Activated CD8-positive, alpha-beta memory T cell treated with anti-CD3 and anti-CD28 coated beads, Interleukin-2, amount 10 ng/mL, durations not matched to agents 7 days and 5 days (primary cell): Measurements from ENCODE around the gene ACSL5. TPM values are rescaled to one million over a fixed set of nuclear protein-coding genes. Genes with fewer than 3 reads are reported as not detected.

ENCODE experiments used
- ATAC-seq: fragments of 150-1000 bp; cut with Tn5 transposase; one replicate; pipeline ENCODE4 v1.10.0; 2021; ENCODE audit warnings: moderate library complexity
- CTCF ChIA-PET: fragments of 350-600 bp; sonication (Branson Sonifier 250); formaldehyde crosslinking; loops from one replicate; lab custom pipeline; 2021; ENCODE audit warnings: antibody characterized with exemption; lab: Charles Lee
- DNase-seq: peaks from one replicate; pipeline ENCODE4 v3.0.0-alpha.2; 2020
- H3K27ac Mint-ChIP-seq: one replicate; pipeline ENCODE4 v1.8.0; 2021; ENCODE audit warnings: mild to moderate bottlenecking, mixed read lengths
- H3K27me3 Mint-ChIP-seq: one replicate; pipeline ENCODE4 v1.8.0; 2021; ENCODE audit warnings: mixed read lengths
- H3K36me3 Mint-ChIP-seq: one replicate; pipeline ENCODE4 v1.8.0; 2021; ENCODE audit warnings: mild to moderate bottlenecking, mixed read lengths
- H3K4me1 Mint-ChIP-seq: one replicate; pipeline ENCODE4 v1.8.0; 2021; ENCODE audit warnings: mixed read lengths
- H3K4me3 Mint-ChIP-seq: one replicate; pipeline ENCODE4 v1.8.0; 2021; ENCODE audit warnings: mild to moderate bottlenecking, moderate library complexity, mixed read lengths
- H3K9me3 Mint-ChIP-seq: one replicate; pipeline ENCODE4 v1.8.0; 2022; ENCODE audit warnings: low read depth, mixed read lengths
- total RNA-seq, 2 experiments: library from RNA; stranded (reverse); gene quantifications; one replicate each; pipeline ENCODE4 v1.2.3, GENCODE V29; 2021

Gene ACSL5
- total RNA-seq, 2 experiments from 2014 or later, result 58.1 to 64.4 TPM

GRCh38 chr10:112343056-112343806, 30.7 kb upstream of the ACSL5 start:
- no peak for DNase-seq
- CTCF ChIA-PET, result no interaction called here
- no peaks in the 10 kb centered on the region for H3K9me3 Mint-ChIP-seq
- H3K4me1 Mint-ChIP-seq, result no peaks in the 10 kb centered on the region
- no peak overlapping the region for H3K27ac Mint-ChIP-seq
- no peak overlapping the region for H3K4me3 Mint-ChIP-seq
- H3K36me3 Mint-ChIP-seq, result no peaks in the 10 kb centered on the region
- H3K27me3 Mint-ChIP-seq, result no peaks in the 10 kb centered on the region
- no peak for ATAC-seq

- no peaks in the 10 kb centered on the region for H3K9me3 Mint-ChIP-seq
- no peaks in the 10 kb centered on the region for H3K36me3 Mint-ChIP-seq
- CTCF ChIA-PET, result no interaction called here
- no peaks in the 10 kb centered on the region for H3K4me1 Mint-ChIP-seq
- no peak overlapping the region for H3K4me3 Mint-ChIP-seq
- DNase-seq (no peak), ATAC-seq (no peak)
- H3K27ac Mint-ChIP-seq, result no peak overlapping the region
- H3K27me3 Mint-ChIP-seq, result no peaks in the 10 kb centered on the region
Observed at GRCh38 chr10:112344261-112344660, 29.7 kb upstream of the ACSL5 start.

GRCh38 chr10:112345202-112345601, 28.7 kb upstream of the ACSL5 start:
- Mint-ChIP-seq H3K4me3 (no peak overlapping the region), H3K36me3 (no peaks in the 10 kb centered on the region), H3K4me1 (no peaks in the 10 kb centered on the region), H3K9me3 (no peaks in the 10 kb centered on the region), H3K27ac (no peak overlapping the region), H3K27me3 (no peaks in the 10 kb centered on the region)
- CTCF ChIA-PET, result no interaction called here
- ATAC-seq, result no peak
- no peak for DNase-seq

GRCh38 chr10:112345743-112346142, 28.2 kb upstream of the ACSL5 start:
- Mint-ChIP-seq H3K27me3 (no peaks in the 10 kb centered on the region), H3K27ac (no peak overlapping the region), H3K4me3 (no peak overlapping the region), H3K36me3 (no peaks in the 10 kb centered on the region), H3K4me1 (no peaks in the 10 kb centered on the region), H3K9me3 (no peaks in the 10 kb centered on the region)
- CTCF ChIA-PET, result no interaction called here
- ATAC-seq (no peak), DNase-seq (no peak)

- H3K36me3 Mint-ChIP-seq, result no peaks in the 10 kb centered on the region
- no peak overlapping the region for H3K27ac Mint-ChIP-seq
- no peak for DNase-seq
- no peak for ATAC-seq
- CTCF ChIA-PET, result no interaction called here
- no peaks in the 10 kb centered on the region for H3K4me1 Mint-ChIP-seq
- no peak overlapping the region for H3K4me3 Mint-ChIP-seq
- H3K27me3 Mint-ChIP-seq, result no peaks in the 10 kb centered on the region
- H3K9me3 Mint-ChIP-seq, result no peaks in the 10 kb centered on the region
Observed at GRCh38 chr10:112346774-112347173, 27.1 kb upstream of the ACSL5 start.

GRCh38 chr10:112347709-112348671, 25.9 kb upstream of the ACSL5 start:
- H3K4me3 Mint-ChIP-seq, result no peak overlapping the region
- no peaks in the 10 kb centered on the region for H3K27me3 Mint-ChIP-seq
- H3K9me3 Mint-ChIP-seq, result no peaks in the 10 kb centered on the region
- H3K27ac Mint-ChIP-seq, result no peak overlapping the region
- H3K4me1 Mint-ChIP-seq, result no peaks in the 10 kb centered on the region
- CTCF ChIA-PET, result no interaction called here
- no peaks in the 10 kb centered on the region for H3K36me3 Mint-ChIP-seq
- ATAC-seq (no peak), DNase-seq (no peak)

GRCh38 chr10:112348759-112349158, 25.2 kb upstream of the ACSL5 start:
- H3K4me1 Mint-ChIP-seq, result no peaks in the 10 kb centered on the region
- H3K9me3 Mint-ChIP-seq, result no peaks in the 10 kb centered on the region
- H3K36me3 Mint-ChIP-seq, result no peaks in the 10 kb centered on the region
- ATAC-seq, result no peak
- no peak overlapping the region for H3K4me3 Mint-ChIP-seq
- H3K27ac Mint-ChIP-seq, result no peak overlapping the region
- H3K27me3 Mint-ChIP-seq, result no peaks in the 10 kb centered on the region
- no peak for DNase-seq
- CTCF ChIA-PET, result no interaction called here

- Mint-ChIP-seq H3K9me3 (no peaks in the 10 kb centered on the region), H3K27me3 (no peaks in the 10 kb centered on the region), H3K4me3 (no peak overlapping the region), H3K36me3 (no peaks in the 10 kb centered on the region), H3K4me1 (no peaks in the 10 kb centered on the region), H3K27ac (no peak overlapping the region)
- ATAC-seq (no peak), DNase-seq (no peak)
- CTCF ChIA-PET, result interaction anchor here (1.4 kb wide), 1 partner anchor 17 kb away, joined by 4 read pairs; no protein-coding TSS in a partner anchor
Observed at GRCh38 chr10:112349521-112350085, 24.3 kb upstream of the ACSL5 start.

GRCh38 chr10:112351146-112351545, 22.8 kb upstream of the ACSL5 start:
- CTCF ChIA-PET, result no interaction called here
- Mint-ChIP-seq H3K4me1 (no peaks in the 10 kb centered on the region), H3K27me3 (no peaks in the 10 kb centered on the region), H3K4me3 (no peak overlapping the region), H3K9me3 (no peaks in the 10 kb centered on the region), H3K27ac (no peak overlapping the region), H3K36me3 (no peaks in the 10 kb centered on the region)
- ATAC-seq (no peak), DNase-seq (no peak)

- ATAC-seq (no peak), DNase-seq (no peak)
- H3K9me3 Mint-ChIP-seq, result no peaks in the 10 kb centered on the region
- H3K4me3 Mint-ChIP-seq, result no peak overlapping the region
- CTCF ChIA-PET, result interaction anchor here (0.9 kb wide), 1 partner anchor 44 kb away, joined by 3 read pairs; no protein-coding TSS in a partner anchor
- no peak overlapping the region for H3K27ac Mint-ChIP-seq
- no peaks in the 10 kb centered on the region for H3K36me3 Mint-ChIP-seq
- H3K4me1 Mint-ChIP-seq, result no peaks in the 10 kb centered on the region
- H3K27me3 Mint-ChIP-seq, result no peaks in the 10 kb centered on the region
Observed at GRCh38 chr10:112352044-112352443, 21.9 kb upstream of the ACSL5 start.

GRCh38 chr10:112353046-112353445, 20.9 kb upstream of the ACSL5 start:
- no peak overlapping the region for H3K27ac Mint-ChIP-seq
- no peak overlapping the region for H3K4me3 Mint-ChIP-seq
- ATAC-seq, result no peak
- no peak for DNase-seq
- no peaks in the 10 kb centered on the region for H3K9me3 Mint-ChIP-seq
- no peaks in the 10 kb centered on the region for H3K36me3 Mint-ChIP-seq
- CTCF ChIA-PET, result interaction anchor here (0.9 kb wide), 1 partner anchor 45 kb away, joined by 3 read pairs; no protein-coding TSS in a partner anchor
- no peaks in the 10 kb centered on the region for H3K4me1 Mint-ChIP-seq
- no peaks in the 10 kb centered on the region for H3K27me3 Mint-ChIP-seq

- ATAC-seq, result no peak
- no peak overlapping the region for H3K4me3 Mint-ChIP-seq
Observed at GRCh38 chr10:112356686-112357085, 17.2 kb upstream of the ACSL5 start.

GRCh38 chr10:112359606-112360307, 14.2 kb upstream of the ACSL5 start:
- DNase-seq, result no peak
- no peak overlapping the region for H3K27ac Mint-ChIP-seq
- CTCF ChIA-PET, result no interaction called here
- H3K9me3 Mint-ChIP-seq, result no peaks in the 10 kb centered on the region
- ATAC-seq, result no peak
- H3K27me3 Mint-ChIP-seq, result no peaks in the 10 kb centered on the region
- H3K4me3 Mint-ChIP-seq, result no peak overlapping the region
- no peaks in the 10 kb centered on the region for H3K4me1 Mint-ChIP-seq
- no peaks in the 10 kb centered on the region for H3K36me3 Mint-ChIP-seq

More at GRCh38 chr10:112356686-112357085, 17.2 kb upstream of the ACSL5 start:
- no peaks in the 10 kb centered on the region for H3K27me3 Mint-ChIP-seq
- no peaks in the 10 kb centered on the region for H3K9me3 Mint-ChIP-seq
- H3K4me1 Mint-ChIP-seq, result no peaks in the 10 kb centered on the region
- no peaks in the 10 kb centered on the region for H3K36me3 Mint-ChIP-seq
- DNase-seq, result no peak
- no peak overlapping the region for H3K27ac Mint-ChIP-seq
- CTCF ChIA-PET, result no interaction called here
